SK-N-SH (cell line): Measurements from ENCODE around the gene SDSL.

ENCODE experiments used
- CTCF ChIP-seq: fragments of 200-600 bp; sonication (generic); IDR thresholded peaks from 2 replicates; pipeline ENCODE4 v1.6.1; 2017; ENCODE audit warnings: antibody characterized with exemption, mild to moderate bottlenecking, moderate library complexity
- FOXM1 ChIP-seq: IDR thresholded peaks from 2 replicates; pipeline ENCODE4 v1.4.0; 2012; ENCODE audit warnings: low read depth, mild to moderate bottlenecking
- NRF1 ChIP-seq: IDR thresholded peaks from 2 replicates; pipeline ENCODE4 v1.6.1; 2012; ENCODE audit warnings: low read depth, mild to moderate bottlenecking, low read length
- REST ChIP-seq: IDR thresholded peaks from 2 replicates; pipeline ENCODE4 v1.6.1; 2012; ENCODE audit warnings: mild to moderate bottlenecking, low read depth, low read length, moderate library complexity
- YY1 ChIP-seq: IDR thresholded peaks from 2 replicates; pipeline ENCODE4 v1.4.0; 2012; ENCODE audit warnings: low read depth, mild to moderate bottlenecking

GRCh38 chr12:113468365-113469223 lies 46.4 kb downstream of the SDSL start:
- no peak for TF ChIP-seq FOXM1
- no peak for TF ChIP-seq REST
- no peak for TF ChIP-seq CTCF
- no peak for TF ChIP-seq NRF1
- TF ChIP-seq YY1 = no peak
